GM23338 (cell line): Measurements from ENCODE around the gene MYO5A. TPM values are rescaled to one million over a fixed set of nuclear protein-coding genes. Genes with fewer than 3 reads are reported as not detected.

Experiments
- ATAC-seq: fragments of 200-7000 bp; cut with Tn5 transposase; 3 replicates; pipeline ENCODE4 v1.9.1; 2020
- DNase-seq: peaks from one replicate; pipeline ENCODE4 v3.0.0-alpha.2; 2015; ENCODE audit warnings: low spot score
- H2AFZ ChIP-seq: fragments of 200-600 bp; sonication (generic); 2 replicates; pipeline ENCODE4 v1.8.0; 2016; ENCODE audit warnings: antibody characterized with exemption, mild to moderate bottlenecking, moderate library complexity
- H3F3A ChIP-seq: fragments of 200-600 bp; sonication (generic); replicated peaks from 2 replicates; pipeline ENCODE4 v1.8.0; 2017; ENCODE audit warnings: antibody characterized with exemption, mixed run types, low read depth
- H3K27ac ChIP-seq: fragments of 200-600 bp; sonication (generic); 2 replicates; pipeline ENCODE4 v1.6.1; 2016; ENCODE audit warnings: low read depth
- H3K27me3 ChIP-seq: fragments of 200-600 bp; sonication (generic); 2 replicates; pipeline ENCODE4 v1.8.0; 2016; ENCODE audit warnings: mild to moderate bottlenecking, mixed run types, moderate library complexity; ENCODE audit not compliant: insufficient read depth
- H3K36me3 ChIP-seq: fragments of 200-600 bp; sonication (generic); 2 replicates; pipeline ENCODE4 v1.8.0; 2016; ENCODE audit warnings: mild to moderate bottlenecking; ENCODE audit not compliant: insufficient read depth
- H3K4me1 ChIP-seq: fragments of 200-600 bp; sonication (generic); 2 replicates; pipeline ENCODE4 v1.8.0; 2016; ENCODE audit warnings: mild to moderate bottlenecking, moderate library complexity; ENCODE audit not compliant: insufficient read depth
- H3K4me2 ChIP-seq: fragments of 200-600 bp; sonication (generic); 2 replicates; pipeline ENCODE4 v1.7.1; 2017; ENCODE audit warnings: mixed run types
- H3K4me3 ChIP-seq: fragments of 200-600 bp; sonication (generic); 2 replicates; pipeline ENCODE4 v1.6.1; 2016; ENCODE audit warnings: mixed run types
- H3K79me2 ChIP-seq: fragments of 200-600 bp; sonication (generic); replicated peaks from 2 replicates; pipeline ENCODE4 v1.8.0; 2017; ENCODE audit warnings: mild to moderate bottlenecking; ENCODE audit not compliant: insufficient read depth
- H3K9me2 ChIP-seq: fragments of 200-600 bp; sonication (generic); 2 replicates; pipeline ENCODE4 v1.8.0; 2017; ENCODE audit not compliant: insufficient read depth
- H4K20me1 ChIP-seq: fragments of 200-600 bp; sonication (generic); replicated peaks from 2 replicates; pipeline ENCODE4 v1.8.0; 2017; ENCODE audit warnings: mild to moderate bottlenecking; ENCODE audit not compliant: insufficient read depth
- H3K27ac Mint-ChIP-seq: 2 replicates; pipeline ENCODE4 v1.8.0; 2020; ENCODE audit warnings: inconsistent platforms, mild to moderate bottlenecking, moderate library complexity, mixed read lengths
- H3K27me3 Mint-ChIP-seq: 3 replicates; pipeline ENCODE4 v1.8.0; 2022; ENCODE audit warnings: low read depth, mild to moderate bottlenecking, moderate library complexity, mixed read lengths, inconsistent platforms; ENCODE audit not compliant: insufficient read depth, poor library complexity
- H3K36me3 Mint-ChIP-seq: 3 replicates; pipeline ENCODE4 v1.8.0; 2021; ENCODE audit warnings: low read depth, mild to moderate bottlenecking, inconsistent platforms, moderate library complexity, mixed read lengths
- H3K4me1 Mint-ChIP-seq: 3 replicates; pipeline ENCODE4 v1.8.0; 2020; ENCODE audit warnings: mild to moderate bottlenecking, inconsistent platforms, mixed read lengths
- H3K4me3 Mint-ChIP-seq: 3 replicates; pipeline ENCODE4 v1.8.0; 2021; ENCODE audit warnings: moderate library complexity, mild to moderate bottlenecking, inconsistent platforms, mixed read lengths
- H3K9me3 Mint-ChIP-seq: 3 replicates; pipeline ENCODE4 v1.8.0; 2020; ENCODE audit warnings: moderate library complexity, mild to moderate bottlenecking, inconsistent platforms, mixed read lengths
- NANOG ChIP-seq: IDR thresholded peaks from 2 replicates; pipeline ENCODE4 v1.6.1; 2016; ENCODE audit warnings: antibody characterized with exemption, borderline replicate concordance
- POLR2AphosphoS5 ChIP-seq: IDR thresholded peaks from 2 replicates; pipeline ENCODE4 v1.6.1; 2016; ENCODE audit warnings: antibody characterized with exemption, low read depth
- ZNF331 ChIP-seq: fragments of 250-450 bp; sonication (Bioruptor Pico); IDR thresholded peaks from 2 replicates; pipeline ENCODE4 v1.5.0; 2020; ENCODE audit warnings: low read depth, mild to moderate bottlenecking, moderate library complexity
- polyA plus RNA-seq: library from polyadenylated mRNA; unstranded; fragments of >200 nt; fragmentation: Nextera tagmentation; extraction: Ambion mirVana; gene quantifications from 2 replicates; pipeline ENCODE4 v1.2.1, GENCODE V29; 2016
- total RNA-seq: library from RNA; depleted of rRNA; stranded (reverse); fragments of >200 nt; shearing (Covaris generic); gene quantifications from 2 replicates; pipeline ENCODE4 v1.2.3, GENCODE V29; 2014
- TF ChIP-seq, protein P1 (sequence below): IDR thresholded peaks from 2 replicates; pipeline ENCODE4 v1.6.1; 2016; ENCODE audit warnings: antibody characterized with exemption
- TF ChIP-seq, protein P2 (sequence below): fragments of 250-450 bp; sonication (Bioruptor Pico); IDR thresholded peaks from 2 replicates; pipeline ENCODE4 v1.5.0; 2020; ENCODE audit warnings: mild to moderate bottlenecking, moderate library complexity

Gene MYO5A
- total and polyA plus RNA-seq, 2 experiments from 2014 or later, result 5.7 to 31.8 TPM

DNA sequence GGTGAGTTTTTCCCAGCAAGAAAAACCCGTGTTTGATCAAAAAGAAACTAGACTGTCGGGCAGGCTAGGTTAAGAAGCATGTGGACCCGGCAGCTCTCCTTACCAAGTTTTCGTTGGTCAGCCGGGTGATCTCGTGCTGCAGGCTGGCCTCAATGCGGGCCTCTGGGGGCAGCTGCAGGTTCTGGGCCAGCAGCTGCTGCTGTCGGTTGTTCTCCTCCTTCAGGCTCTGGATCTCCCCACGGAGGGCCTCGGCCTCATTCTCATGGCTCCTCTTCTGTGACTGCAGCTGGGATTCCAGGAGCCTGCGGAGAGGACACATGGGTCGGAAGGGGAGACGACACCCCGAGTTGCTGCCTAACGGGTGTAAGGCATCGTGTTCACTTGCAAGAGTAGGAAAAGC, 188.6 kb downstream of the MYO5A start:
- no peaks in the 10 kb centered on the region for H3F3A ChIP-seq
- H3K9me2 ChIP-seq, result no peaks in the 10 kb centered on the region
- ATAC-seq (peak; percentile 40), DNase-seq (peak; percentile 17)
- no peaks in the 10 kb centered on the region for H3K36me3 ChIP-seq
- H2AFZ ChIP-seq, result peak overlapping the region; percentile 8; the same call in 1 of the 2 replicates
- H3K9me3 Mint-ChIP-seq, result no peaks in the 10 kb centered on the region
- peaks cover 5% of the 10 kb centered on the region; the same call in 1 of the 3 replicates for H3K36me3 Mint-ChIP-seq
- H3K4me1 ChIP-seq, result peaks cover 51% of the 10 kb centered on the region
- H3K4me3 Mint-ChIP-seq, result no peak overlapping the region
- peak overlapping the region; percentile 69 for H3K27ac ChIP-seq
- no peaks in the 10 kb centered on the region for H3K27me3 Mint-ChIP-seq
- H3K4me1 Mint-ChIP-seq, result peaks cover 49% of the 10 kb centered on the region
- no peaks in the 10 kb centered on the region for H3K27me3 ChIP-seq
- peak overlapping the region; percentile 95 for H3K27ac Mint-ChIP-seq
- H3K79me2 ChIP-seq, result no peaks in the 10 kb centered on the region
- TF ChIP-seq, protein P1, sequence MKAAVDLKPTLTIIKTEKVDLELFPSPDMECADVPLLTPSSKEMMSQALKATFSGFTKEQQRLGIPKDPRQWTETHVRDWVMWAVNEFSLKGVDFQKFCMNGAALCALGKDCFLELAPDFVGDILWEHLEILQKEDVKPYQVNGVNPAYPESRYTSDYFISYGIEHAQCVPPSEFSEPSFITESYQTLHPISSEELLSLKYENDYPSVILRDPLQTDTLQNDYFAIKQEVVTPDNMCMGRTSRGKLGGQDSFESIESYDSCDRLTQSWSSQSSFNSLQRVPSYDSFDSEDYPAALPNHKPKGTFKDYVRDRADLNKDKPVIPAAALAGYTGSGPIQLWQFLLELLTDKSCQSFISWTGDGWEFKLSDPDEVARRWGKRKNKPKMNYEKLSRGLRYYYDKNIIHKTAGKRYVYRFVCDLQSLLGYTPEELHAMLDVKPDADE, result no peak
- TF ChIP-seq POLR2AphosphoS5, result no peak
- no peak for TF ChIP-seq NANOG
- TF ChIP-seq, protein P2, sequence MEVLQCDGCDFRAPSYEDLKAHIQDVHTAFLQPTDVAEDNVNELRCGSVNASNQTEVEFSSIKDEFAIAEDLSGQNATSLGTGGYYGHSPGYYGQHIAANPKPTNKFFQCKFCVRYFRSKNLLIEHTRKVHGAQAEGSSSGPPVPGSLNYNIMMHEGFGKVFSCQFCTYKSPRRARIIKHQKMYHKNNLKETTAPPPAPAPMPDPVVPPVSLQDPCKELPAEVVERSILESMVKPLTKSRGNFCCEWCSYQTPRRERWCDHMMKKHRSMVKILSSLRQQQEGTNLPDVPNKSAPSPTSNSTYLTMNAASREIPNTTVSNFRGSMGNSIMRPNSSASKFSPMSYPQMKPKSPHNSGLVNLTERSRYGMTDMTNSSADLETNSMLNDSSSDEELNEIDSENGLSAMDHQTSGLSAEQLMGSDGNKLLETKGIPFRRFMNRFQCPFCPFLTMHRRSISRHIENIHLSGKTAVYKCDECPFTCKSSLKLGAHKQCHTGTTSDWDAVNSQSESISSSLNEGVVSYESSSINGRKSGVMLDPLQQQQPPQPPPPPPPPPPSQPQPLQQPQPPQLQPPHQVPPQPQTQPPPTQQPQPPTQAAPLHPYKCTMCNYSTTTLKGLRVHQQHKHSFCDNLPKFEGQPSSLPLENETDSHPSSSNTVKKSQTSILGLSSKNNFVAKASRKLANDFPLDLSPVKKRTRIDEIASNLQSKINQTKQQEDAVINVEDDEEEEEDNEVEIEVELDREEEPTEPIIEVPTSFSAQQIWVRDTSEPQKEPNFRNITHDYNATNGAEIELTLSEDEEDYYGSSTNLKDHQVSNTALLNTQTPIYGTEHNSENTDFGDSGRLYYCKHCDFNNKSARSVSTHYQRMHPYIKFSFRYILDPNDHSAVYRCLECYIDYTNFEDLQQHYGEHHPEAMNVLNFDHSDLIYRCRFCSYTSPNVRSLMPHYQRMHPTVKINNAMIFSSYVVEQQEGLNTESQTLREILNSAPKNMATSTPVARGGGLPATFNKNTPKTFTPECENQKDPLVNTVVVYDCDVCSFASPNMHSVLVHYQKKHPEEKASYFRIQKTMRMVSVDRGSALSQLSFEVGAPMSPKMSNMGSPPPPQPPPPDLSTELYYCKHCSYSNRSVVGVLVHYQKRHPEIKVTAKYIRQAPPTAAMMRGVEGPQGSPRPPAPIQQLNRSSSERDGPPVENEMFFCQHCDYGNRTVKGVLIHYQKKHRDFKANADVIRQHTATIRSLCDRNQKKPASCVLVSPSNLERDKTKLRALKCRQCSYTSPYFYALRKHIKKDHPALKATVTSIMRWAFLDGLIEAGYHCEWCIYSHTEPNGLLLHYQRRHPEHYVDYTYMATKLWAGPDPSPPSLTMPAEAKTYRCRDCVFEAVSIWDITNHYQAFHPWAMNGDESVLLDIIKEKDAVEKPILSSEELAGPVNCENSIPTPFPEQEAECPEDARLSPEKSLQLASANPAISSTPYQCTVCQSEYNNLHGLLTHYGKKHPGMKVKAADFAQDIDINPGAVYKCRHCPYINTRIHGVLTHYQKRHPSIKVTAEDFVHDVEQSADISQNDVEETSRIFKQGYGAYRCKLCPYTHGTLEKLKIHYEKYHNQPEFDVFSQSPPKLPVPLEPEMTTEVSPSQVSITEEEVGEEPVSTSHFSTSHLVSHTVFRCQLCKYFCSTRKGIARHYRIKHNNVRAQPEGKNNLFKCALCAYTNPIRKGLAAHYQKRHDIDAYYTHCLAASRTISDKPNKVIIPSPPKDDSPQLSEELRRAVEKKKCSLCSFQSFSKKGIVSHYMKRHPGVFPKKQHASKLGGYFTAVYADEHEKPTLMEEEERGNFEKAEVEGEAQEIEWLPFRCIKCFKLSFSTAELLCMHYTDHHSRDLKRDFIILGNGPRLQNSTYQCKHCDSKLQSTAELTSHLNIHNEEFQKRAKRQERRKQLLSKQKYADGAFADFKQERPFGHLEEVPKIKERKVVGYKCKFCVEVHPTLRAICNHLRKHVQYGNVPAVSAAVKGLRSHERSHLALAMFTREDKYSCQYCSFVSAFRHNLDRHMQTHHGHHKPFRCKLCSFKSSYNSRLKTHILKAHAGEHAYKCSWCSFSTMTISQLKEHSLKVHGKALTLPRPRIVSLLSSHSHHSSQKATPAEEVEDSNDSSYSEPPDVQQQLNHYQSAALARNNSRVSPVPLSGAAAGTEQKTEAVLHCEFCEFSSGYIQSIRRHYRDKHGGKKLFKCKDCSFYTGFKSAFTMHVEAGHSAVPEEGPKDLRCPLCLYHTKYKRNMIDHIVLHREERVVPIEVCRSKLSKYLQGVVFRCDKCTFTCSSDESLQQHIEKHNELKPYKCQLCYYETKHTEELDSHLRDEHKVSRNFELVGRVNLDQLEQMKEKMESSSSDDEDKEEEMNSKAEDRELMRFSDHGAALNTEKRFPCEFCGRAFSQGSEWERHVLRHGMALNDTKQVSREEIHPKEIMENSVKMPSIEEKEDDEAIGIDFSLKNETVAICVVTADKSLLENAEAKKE (CRISPR knock-in tag), result no peak
- TF ChIP-seq ZNF331 (CRISPR knock-in tag), result no peak
- no peaks in the 10 kb centered on the region for H4K20me1 ChIP-seq
- no peak overlapping the region for H3K4me2 ChIP-seq
- H3K4me3 ChIP-seq, result no peak overlapping the region
